CD4-positive, alpha-beta T cell treated with Interferon alpha-2 for 1 hour (primary cell): ENCODE measurements around the gene KLHL26.
A peak's percentile ranks its signal among the peaks of the same experiment; 100 is the strongest.
"Not testable (repeated sequence)": the region's sequence is repeated elsewhere in the genome, so short reads cannot be mapped to it uniquely, and the experiment has no call there.

ENCODE experiments used
- DNase-seq, 2 donors: peaks; one replicate each; pipeline ENCODE4 v3.0.0-alpha.2; 2020 to 2022

The KLHL26 gene

DNA sequence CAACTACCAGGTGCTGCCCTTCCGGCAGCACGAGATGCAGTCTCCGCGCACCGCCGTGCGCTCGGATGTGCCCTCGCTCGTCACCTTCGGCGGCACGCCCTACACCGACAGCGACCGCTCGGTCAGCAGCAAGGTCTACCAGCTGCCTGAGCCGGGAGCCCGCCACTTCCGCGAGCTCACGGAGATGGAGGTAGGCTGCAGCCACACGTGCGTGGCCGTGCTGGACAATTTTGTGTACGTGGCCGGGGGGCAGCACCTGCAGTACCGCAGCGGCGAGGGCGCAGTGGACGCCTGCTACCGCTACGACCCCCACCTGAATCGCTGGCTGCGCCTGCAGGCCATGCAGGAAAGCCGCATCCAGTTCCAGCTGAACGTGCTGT, 31.4 kb downstream of the KLHL26 start:
- DNase-seq, result no peak

DNA sequence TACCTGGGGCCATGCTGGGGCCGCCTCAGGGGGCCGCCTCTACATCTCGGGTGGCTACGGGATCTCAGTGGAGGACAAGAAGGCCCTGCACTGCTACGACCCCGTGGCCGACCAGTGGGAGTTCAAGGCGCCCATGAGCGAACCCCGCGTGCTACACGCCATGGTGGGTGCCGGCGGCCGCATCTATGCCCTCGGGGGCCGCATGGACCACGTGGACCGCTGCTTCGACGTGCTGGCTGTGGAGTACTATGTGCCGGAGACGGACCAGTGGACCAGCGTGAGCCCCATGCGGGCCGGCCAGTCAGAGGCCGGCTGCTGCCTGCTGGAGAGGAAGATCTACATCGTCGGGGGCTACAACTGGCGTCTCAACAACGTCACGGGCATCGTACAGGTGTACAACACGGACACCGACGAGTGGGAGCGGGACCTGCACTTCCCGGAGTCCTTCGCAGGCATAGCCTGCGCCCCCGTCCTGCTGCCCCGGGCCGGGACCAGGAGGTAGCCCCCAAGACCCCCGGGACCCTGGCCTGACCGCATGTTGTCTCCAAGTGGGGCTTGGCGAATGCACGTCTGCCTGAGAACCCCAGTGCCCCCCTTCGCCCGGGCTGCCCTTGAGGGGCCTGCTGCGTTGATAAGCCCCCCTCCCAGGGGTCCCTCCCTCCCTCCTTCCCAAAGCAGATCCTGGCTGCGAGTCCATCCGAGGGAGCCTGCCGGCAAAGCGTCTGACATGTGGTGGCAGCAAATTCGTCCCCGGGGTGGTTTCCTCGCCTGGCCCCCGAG, 32.1 kb downstream of the KLHL26 start:
- no peak for DNase-seq

DNA sequence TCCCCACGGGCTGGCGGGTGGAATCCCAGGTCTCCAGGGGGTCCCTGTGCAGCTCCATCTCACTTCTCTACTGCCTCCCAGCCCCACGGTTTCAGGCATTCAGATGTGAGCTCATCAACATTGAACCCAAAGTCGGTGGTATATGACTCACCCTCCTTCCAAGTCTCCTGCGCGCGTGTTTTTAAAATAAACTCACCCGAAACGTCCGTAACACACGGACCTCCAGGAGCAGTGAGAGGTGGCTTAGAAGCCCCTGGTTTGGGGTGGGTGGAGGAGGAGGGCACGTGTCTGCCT, 32.6 kb downstream of the KLHL26 start:
- DNase-seq, result no peak

DNA sequence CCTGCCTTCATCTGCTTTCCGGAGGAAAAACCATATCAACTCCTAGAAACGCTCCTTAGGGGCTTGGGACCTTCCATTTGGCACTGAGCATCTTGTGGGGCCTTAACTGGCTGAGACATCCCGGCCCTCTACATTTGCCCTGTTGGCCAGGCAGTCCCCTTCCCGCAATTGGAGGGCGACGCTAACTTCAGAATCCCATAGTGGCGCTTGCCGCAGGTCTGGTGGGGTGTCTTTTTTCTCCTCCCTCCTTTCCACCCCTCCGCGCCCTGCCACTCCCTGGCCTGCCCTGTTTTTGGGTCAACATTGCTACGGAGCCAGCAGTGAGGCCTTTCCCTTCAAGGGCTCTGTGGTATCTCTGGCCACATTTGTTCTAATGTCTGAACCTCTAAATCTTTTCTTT, 33.1 kb downstream of the KLHL26 start:
- no peak for DNase-seq

DNA sequence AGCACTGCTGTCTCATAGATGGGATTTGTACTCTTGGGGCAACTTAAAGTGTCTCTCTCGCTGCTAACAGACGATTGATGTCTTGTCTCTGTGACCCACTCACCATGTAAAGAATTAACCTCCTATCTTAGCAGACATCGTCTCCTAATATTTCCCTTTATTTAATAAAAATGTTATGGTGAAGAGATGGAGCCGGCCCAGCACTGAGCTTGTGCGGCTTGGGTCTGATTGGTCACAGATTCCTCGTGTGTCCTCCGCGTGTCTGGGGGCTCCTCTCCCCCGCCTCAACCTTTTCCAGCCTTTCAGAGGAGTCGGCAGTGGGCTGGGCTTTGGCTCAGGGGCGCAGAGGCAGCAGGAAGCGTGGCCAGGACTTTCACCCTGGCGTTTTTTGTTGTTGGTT, 33.5 kb downstream of the KLHL26 start:
- DNase-seq, result no peak

DNA sequence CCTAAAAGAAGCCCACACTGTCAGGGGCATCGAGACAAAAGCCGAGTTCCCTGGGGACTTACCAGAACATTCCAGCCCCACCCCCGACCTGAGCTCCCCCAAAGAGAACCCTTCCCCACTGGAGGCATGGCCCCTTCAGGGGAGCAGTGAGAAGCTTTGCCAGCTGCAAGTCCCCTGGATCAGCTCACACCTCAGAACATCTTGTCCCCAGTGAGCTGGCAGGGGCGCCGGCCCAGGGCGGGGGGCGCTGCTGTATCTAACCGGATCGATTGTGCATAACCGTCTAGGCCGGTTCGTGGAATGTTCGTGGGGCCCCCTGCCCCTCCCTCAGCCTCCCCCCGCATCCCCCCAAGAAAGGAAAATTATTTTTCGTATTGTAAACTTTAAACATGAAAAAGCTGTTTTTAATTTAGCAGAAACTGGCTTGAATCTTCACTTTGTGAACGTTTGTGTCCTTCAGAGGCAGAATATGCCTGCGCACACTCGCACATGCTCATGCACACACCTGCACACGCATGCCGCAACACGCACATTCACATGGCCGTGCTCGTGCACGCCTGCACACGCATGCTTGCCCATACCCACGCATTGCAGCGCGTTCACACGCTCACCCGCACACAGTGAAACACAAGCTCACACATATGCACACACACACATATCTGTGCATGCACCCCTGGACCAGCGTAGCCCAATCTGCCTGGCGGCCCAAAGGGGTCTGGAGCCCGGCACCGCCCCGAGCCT, 34.6 kb downstream of the KLHL26 start:
- no peak for DNase-seq

DNA sequence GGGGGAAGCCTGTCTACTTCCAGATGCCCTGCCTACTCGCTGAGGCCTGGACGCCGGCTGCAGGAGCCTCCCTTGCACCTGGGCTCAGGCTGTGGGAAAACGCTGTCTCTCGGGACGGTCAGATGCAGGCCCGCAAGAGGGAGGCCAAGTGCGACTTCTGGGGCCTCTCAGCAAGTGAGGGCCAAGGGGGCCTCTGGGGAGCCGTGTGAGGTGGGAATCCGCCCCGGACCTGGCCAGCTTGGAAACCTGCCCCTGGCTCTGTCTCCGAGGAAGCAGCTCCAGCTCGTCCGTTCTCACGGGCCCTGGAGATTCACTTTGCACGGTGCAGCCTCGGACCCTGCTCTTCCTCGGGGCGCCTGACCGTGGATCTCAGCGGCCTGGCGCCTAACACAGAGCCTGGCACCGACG, 35.2 kb downstream of the KLHL26 start:
- DNase-seq, result no peak

DNA sequence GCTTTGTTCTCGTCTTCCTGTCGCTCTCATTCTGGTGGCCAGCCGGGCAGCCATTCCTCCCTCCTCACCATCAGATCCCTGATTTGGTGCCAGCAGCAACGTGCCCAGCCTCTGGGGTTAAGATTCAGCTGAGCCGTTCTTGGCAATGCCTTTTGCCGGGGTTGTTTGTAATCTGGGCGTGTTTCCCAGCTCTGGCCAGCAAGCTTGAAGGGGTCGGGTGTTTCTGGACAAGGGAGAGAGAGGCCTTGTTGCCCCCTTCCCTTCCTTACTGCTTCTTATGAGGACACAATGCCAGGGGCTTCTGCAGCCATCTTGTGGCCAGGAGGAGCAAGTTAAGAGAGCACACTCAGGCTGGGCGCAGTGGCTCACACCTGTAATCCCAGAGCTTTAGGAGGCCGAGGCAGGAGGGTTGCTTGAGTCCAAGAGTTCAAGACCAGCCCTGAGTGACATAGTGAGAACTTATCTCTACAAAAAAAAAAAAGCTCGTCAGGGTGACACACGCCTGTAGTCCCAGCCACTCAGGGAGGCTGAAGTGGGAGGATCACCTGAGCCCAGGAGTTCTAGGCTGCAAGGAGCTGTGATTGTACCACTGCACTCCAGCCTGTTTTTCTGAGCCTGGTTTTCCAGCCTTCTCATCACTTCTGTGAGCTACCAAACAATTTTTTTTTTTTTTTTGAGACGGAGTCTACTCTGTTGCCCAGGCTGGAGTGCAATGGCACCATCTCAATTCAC, 35.9 kb downstream of the KLHL26 start:
- DNase-seq, result no peak

DNA sequence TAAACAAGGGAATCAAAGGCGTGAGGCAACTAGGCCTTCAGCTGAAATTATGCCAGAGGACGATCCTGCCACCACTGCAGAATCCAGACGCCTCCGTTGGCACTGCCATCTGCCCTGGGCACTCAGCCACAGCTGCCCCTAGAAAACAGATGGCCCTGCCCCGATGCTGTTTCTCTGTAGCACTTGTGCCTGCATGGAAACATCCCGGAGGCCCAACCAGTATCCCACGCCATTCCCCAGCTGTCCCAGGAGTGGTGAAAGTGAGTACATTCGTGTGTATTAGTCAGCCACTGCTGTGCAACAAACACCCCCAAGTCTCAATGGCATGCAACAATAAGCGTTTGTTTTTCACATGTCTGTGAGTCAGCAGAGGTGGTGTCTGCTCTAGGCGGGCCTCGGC, 37.8 kb downstream of the KLHL26 start:
- no peak for DNase-seq

DNA sequence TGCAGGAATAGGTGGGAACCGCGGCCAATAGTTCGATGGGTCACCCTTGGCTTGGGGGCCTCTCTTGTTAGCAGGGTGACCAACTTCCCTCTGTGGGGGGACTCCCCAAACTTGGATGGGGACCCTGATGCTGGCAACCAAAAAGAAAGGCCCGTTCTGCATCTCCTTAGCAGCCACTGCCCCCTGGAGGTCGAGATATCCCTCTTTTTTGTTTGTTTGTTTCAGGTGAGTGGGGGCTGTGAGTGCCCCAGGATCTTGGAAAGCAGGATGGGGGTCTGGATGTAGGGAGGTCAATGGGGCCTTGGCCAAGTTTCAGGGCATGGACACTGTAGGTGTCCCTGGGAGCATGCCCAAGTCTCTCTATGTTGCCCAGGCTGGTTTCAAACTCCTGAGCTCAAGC, 39.0 kb downstream of the KLHL26 start:
- peak in 1 of 2 donors; percentile 24 for DNase-seq

DNA sequence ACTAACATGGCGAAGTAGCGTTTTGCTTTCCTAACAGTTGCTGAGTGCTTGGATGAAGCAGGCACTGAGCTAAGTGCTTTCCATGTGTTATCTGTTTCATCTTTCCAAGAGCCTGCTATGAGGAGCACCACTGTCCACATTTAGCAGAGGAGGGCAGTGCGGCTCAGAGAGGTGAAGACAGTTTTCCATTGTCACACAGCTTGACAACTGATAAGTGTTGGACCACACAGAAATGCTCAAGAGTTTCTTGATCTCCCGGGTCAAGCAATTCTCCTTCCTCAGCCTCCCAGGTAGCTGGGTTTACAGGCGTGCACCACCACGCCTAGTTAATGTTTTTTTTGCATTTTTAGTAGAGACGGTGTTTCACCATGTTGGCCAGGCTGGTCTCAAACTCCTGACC, 39.9 kb downstream of the KLHL26 start:
- DNase-seq, result no peak

DNA sequence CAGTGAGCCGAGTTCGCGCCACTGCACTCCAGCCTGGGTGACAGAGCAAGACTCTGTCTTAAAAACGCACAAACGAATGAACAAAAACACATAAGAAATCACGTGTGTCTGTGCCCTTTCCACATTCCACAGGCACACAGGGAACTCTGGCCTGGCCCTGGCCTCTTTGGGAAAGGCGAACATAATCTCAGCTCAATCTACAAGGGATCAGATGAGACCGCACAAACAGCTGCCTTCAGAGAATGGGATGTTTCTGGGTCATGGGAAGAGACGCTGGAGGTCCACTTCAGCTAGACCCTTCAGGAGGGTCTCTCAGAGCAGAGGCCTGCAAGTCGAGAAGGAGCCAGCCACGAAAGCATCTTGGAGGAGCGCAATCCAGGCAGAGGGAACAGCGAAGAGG, 40.3 kb downstream of the KLHL26 start:
- no peak for DNase-seq

DNA sequence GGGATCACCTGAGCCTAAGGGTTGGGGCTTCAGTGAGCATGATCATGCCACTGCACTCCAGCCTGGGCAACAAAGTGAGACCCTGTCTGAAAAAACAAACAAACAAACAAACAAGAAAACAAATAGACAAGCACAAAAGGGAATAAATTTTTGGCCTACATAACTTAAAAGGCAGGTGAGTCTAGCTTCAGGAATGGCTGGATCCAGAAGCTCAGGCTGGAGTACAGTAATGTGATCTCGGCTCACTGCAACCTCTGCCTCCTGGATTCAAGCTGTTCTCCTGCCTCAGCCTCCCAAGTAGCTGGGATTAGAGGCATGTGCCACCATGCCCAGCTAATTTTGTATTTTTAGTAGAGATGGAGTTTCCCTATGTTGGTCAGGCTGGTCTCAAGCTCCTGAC, 43.3 kb downstream of the KLHL26 start:
- not testable (repeated sequence) for DNase-seq

DNA sequence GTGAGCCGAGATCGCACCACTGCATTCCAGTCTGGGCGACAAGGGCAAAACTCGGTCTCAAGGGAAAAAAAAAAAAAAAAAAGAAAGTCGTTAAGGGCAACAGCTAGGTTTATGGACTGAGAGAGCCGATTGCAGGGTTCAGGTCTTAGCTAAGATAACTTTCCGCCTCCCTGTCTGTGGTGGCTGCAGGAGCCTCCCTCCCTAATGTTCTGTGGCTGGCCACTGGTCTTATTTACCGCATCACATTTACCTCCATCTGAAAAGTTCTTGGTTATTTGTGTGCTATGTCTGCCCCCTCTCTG, 45.9 kb downstream of the KLHL26 start:
- DNase-seq, result no peak

DNA sequence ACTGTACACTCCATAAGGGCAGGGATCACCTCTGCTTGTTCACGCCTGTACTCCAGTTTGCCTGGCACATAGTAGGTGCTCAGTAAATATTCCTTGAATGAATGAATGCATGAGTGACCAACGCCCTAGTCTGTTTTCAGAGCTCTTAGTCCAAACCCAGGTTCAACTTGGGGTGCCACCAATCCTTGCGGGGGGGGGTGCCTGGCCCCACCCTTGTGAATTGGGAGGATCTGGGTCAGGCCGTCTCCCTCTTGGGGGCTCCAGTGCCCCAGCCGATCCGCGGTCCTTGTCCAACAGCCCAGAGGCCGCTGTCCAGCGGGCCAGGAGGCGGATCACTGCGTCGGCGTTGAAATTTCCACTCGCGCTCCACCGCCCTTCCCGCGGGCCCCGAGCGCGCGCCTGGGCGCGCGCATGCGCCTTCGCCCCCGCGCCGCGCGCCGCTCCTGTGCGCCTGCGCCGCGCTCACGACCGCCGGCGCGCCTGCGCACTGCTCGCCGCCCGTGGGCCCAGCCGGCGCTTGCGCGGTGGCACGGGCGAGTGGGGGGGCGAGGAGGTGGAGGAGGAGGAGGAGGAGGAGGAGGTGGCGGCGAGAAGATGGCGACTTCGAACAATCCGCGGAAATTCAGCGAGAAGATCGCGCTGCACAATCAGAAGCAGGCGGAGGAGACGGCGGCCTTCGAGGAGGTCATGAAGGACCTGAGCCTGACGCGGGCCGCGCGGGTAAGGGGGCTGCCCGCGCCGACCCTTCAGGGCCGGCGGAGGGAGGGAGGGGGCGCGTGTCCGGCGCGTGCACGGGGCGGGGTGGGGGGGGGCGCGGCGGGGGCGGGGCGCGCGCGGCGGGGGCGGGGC, 46.5 kb downstream of the KLHL26 start, which contains the start of gene CRTC1:
Gene CRTC1 (plus strand): TSS at position 572 of the 849 bp plus-strand sequence. CDS start 23 bp downstream, at position 595.
- DNase-seq, result peak; percentile 93 to 94

DNA sequence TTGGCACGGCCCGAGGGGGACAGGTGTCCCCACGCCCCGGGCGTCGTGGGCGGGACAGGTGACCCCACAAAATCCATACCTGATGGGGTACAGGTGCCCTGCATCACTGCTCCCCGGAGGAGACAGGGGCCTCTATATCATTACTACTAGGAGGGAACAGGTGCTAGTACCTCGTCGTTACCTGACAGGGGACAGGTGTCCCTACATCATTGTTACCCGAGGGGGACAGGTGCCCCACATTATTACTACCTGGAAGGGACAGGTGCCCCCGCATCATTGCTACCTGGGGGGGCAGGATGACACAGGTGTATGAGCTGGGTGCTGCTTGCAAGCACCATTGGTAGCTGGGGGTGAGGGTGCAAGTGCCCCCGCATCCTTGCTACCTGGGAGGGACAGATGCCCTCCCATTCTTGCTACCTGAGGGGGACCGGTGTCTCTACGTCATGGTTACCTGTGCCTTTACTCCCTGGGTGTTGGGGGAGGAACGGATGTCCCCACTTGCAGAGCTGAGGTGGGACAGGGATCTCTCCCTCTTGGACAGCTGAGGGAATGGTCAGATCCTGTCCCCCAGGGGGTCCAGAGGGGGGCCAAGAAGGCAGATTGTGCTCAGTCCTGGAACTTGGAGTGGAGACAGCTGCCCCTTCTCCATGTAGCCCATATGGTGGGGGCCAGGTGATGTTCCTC, 47.3 kb downstream of the KLHL26 start:
- no peak for DNase-seq

DNA sequence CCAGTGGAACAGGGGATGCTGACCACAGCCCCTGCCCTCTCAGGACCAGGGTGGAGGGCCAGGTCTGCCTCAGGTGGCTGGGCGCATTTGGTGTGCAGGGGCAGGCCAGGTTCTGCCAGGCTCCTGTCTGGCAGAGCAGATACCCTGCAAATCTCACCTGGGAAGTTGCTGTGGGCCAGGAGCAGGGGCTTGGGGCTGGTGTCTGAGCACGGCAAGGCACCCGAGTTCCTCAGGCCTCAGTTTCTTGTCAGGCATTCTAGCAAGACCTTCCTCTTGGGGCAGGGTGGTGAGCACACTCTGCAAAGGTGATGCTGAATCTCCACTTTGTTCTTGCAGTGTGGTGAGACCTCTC, 47.8 kb downstream of the KLHL26 start:
- DNase-seq, result no peak

DNA sequence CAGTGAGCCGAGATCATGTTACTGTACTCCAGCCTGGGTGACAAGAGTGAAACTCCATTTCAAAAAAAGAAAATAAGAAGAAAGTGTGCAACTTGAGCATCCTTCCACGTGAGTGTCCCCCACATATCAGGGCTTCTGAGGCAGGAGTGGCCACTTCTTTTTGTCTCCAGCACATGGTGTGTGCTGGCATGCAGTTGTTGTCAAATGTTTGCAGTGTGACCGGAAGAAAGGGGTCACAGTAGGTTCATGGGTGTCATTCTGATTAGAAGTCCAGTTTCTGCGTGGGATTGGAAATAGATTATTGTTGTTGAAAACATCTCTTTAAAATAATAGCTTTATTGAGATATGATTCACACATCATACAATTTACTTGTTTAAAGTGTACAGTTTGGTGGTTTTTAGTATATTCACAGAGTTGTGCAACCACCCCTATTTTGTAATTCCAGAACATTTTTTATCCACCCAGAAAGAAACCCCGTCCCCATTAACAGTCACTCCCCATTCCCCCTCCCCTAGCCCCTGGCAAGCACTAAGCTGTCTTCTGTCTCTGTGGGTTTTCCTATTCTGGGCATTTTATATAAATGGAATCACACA, 48.9 kb downstream of the KLHL26 start:
- no peak for DNase-seq

DNA sequence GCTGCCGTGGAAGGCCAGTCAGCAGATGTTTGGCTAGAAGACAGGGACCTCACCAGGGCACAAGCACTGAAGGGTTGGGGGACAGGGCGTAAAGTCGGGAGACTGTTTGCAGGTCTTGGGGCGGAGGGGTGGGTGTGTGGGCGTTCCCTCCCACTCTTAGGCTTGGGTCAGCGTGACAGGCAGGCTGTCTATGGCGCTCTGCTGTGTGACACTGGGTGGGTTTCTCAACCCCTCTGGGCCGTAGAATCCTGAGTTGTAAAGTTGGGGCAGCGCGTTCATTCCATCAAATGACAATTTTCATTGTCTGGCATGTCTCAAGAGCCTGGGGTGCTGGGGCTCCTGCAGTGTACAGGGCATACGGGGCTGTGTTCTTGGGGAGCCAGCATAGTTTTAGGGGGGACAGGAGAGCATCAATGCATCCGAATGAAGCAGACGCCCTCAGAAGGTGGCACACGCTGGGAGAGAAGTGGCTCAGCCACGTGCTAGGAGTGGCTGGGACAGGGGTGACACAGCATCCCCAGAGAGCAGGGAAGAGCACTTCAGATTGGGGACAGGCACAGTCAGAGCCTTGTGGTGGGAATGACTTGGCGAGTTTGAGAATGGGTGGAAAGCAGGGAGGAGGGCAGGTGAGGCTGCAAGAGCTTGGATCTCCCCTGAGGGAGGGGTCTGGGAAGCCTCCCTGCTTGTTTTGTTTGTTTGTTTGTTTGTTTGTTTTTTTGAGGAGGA, 51.1 kb downstream of the KLHL26 start:
- DNase-seq, result no peak

DNA sequence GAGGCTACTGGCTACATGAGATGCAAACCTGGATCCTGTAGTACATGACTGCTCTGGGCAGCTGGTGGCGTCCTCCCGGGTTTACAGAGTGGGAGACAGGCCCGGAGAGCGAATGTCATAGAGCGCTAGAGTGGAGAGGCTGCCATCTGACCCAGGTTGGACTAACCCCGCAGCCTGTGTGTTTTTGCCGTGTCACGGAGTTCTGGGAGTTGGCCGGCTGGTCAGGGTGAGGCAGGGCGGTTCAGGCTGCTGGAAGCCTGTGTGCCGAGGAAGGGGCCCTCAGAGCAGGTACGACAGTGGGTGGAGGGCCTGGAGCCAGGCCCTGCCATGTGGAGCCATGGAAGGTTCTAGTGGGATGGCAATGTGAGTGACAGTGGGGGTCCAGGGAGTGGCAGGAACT, 59.2 kb downstream of the KLHL26 start:
- DNase-seq, result no peak

DNA sequence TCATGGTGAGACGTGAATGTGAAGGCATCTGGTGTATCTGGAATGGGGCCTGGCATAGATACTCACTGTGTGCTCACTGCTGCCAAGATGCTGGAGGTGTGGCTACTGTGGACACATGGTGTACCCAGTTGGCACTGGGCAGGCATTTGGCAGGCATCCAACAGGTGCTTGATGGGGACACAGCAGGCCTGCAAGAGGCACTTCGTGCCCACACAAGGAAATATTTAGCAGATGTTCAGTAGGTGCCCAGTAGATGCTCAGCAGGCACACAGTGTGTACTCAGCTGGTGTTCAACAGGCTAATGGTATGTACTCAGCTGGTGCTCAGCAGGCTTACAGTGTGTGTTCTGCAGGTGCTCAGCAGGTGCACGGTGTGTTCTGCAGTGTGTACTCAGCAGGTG, 60.9 kb downstream of the KLHL26 start:
- DNase-seq, result no peak
